Mesothelial cell of epicardium (in vitro differentiated cells): ENCODE data around the gene RTL3. TPM values are rescaled to one million over a fixed set of nuclear protein-coding genes. Genes with fewer than 3 reads are reported as not detected.

Experiments
- DNase-seq, 2 experiments: peaks; one replicate each; pipeline ENCODE4 v3.0.0; 2021; ENCODE audit warnings: low spot score in 2 of 2; ENCODE audit not compliant: unreplicated experiment in 2 of 2
- H3K27ac Mint-ChIP-seq: 2 replicates; pipeline ENCODE4 v1.8.0; 2021; ENCODE audit warnings: mixed read lengths
- H3K27me3 Mint-ChIP-seq: 2 replicates; pipeline ENCODE4 v1.8.0; 2021; ENCODE audit warnings: low read depth, mixed read lengths
- H3K36me3 Mint-ChIP-seq: 2 replicates; pipeline ENCODE4 v1.8.0; 2021; ENCODE audit warnings: mixed read lengths
- H3K4me1 Mint-ChIP-seq: 2 replicates; pipeline ENCODE4 v1.8.0; 2021; ENCODE audit warnings: mixed read lengths
- H3K4me3 Mint-ChIP-seq: 2 replicates; pipeline ENCODE4 v1.8.0; 2021; ENCODE audit warnings: mild to moderate bottlenecking, moderate library complexity, mixed read lengths
- H3K9me3 Mint-ChIP-seq: 2 replicates; pipeline ENCODE4 v1.8.0; 2021; ENCODE audit warnings: mixed read lengths
- total RNA-seq: library from RNA; stranded (reverse); gene quantifications from 3 replicates; pipeline ENCODE4 v1.2.1, GENCODE V29; 2021
- TF ChIP-seq, protein P1 (sequence below): fragments of 200-600 bp; sonication (generic); IDR thresholded peaks from one replicate; pipeline ENCODE4 v1.5.0; 2021; ENCODE audit warnings: antibody characterized with exemption; ENCODE audit not compliant: unreplicated experiment

The RTL3 gene
- total RNA-seq, 1 donor from 2014 or later: not detected

GRCh38 chrX:78693012-78693411, 33.9 kb upstream of the RTL3 start:
- H3K4me3 Mint-ChIP-seq: no peak overlapping the region
- DNase-seq: no peak
- no peaks in the 10 kb centered on the region for H3K4me1 Mint-ChIP-seq
- no peaks in the 10 kb centered on the region for H3K36me3 Mint-ChIP-seq
- TF ChIP-seq, protein P1, sequence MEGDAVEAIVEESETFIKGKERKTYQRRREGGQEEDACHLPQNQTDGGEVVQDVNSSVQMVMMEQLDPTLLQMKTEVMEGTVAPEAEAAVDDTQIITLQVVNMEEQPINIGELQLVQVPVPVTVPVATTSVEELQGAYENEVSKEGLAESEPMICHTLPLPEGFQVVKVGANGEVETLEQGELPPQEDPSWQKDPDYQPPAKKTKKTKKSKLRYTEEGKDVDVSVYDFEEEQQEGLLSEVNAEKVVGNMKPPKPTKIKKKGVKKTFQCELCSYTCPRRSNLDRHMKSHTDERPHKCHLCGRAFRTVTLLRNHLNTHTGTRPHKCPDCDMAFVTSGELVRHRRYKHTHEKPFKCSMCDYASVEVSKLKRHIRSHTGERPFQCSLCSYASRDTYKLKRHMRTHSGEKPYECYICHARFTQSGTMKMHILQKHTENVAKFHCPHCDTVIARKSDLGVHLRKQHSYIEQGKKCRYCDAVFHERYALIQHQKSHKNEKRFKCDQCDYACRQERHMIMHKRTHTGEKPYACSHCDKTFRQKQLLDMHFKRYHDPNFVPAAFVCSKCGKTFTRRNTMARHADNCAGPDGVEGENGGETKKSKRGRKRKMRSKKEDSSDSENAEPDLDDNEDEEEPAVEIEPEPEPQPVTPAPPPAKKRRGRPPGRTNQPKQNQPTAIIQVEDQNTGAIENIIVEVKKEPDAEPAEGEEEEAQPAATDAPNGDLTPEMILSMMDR: no peak
- H3K27me3 Mint-ChIP-seq: no peaks in the 10 kb centered on the region
- H3K9me3 Mint-ChIP-seq: peaks cover 45% of the 10 kb centered on the region
- H3K27ac Mint-ChIP-seq: no peak overlapping the region

- no peak for DNase-seq
- Mint-ChIP-seq H3K9me3 (peaks cover 33% of the 10 kb centered on the region), H3K27ac (no peak overlapping the region), H3K4me1 (no peaks in the 10 kb centered on the region), H3K4me3 (no peak overlapping the region), H3K27me3 (no peaks in the 10 kb centered on the region), H3K36me3 (no peaks in the 10 kb centered on the region)
- TF ChIP-seq, protein P1: no peak
Observed at GRCh38 chrX:78687586-78687985, 28.5 kb upstream of the RTL3 start.

- TF ChIP-seq, protein P1: no peak
- no peaks in the 10 kb centered on the region for H3K27me3 Mint-ChIP-seq
Observed at GRCh38 chrX:78673246-78673645, 14.1 kb upstream of the RTL3 start.

GRCh38 chrX:78665342-78665741, 6.2 kb upstream of the RTL3 start:
- H3K36me3 Mint-ChIP-seq: no peaks in the 10 kb centered on the region
- no peak overlapping the region for H3K27ac Mint-ChIP-seq
- H3K9me3 Mint-ChIP-seq: peaks cover 39% of the 10 kb centered on the region

More at GRCh38 chrX:78673246-78673645, 14.1 kb upstream of the RTL3 start:
- Mint-ChIP-seq H3K4me3 (no peak overlapping the region), H3K9me3 (peaks cover 44% of the 10 kb centered on the region), H3K27ac (no peak overlapping the region), H3K36me3 (no peaks in the 10 kb centered on the region), H3K4me1 (no peaks in the 10 kb centered on the region)
- no peak for DNase-seq

GRCh38 chrX:78661836-78662235, 2.7 kb upstream of the RTL3 start:
- no peak for DNase-seq
- Mint-ChIP-seq H3K27me3 (no peaks in the 10 kb centered on the region), H3K9me3 (peaks cover 27% of the 10 kb centered on the region), H3K27ac (no peak overlapping the region), H3K4me3 (no peak overlapping the region), H3K4me1 (no peaks in the 10 kb centered on the region), H3K36me3 (no peaks in the 10 kb centered on the region)
- TF ChIP-seq, protein P1: no peak

More at GRCh38 chrX:78665342-78665741, 6.2 kb upstream of the RTL3 start:
- no peak for DNase-seq
- no peak overlapping the region for H3K4me3 Mint-ChIP-seq
- TF ChIP-seq, protein P1: no peak
- no peaks in the 10 kb centered on the region for H3K27me3 Mint-ChIP-seq
- peaks cover 5% of the 10 kb centered on the region for H3K4me1 Mint-ChIP-seq

DNA sequence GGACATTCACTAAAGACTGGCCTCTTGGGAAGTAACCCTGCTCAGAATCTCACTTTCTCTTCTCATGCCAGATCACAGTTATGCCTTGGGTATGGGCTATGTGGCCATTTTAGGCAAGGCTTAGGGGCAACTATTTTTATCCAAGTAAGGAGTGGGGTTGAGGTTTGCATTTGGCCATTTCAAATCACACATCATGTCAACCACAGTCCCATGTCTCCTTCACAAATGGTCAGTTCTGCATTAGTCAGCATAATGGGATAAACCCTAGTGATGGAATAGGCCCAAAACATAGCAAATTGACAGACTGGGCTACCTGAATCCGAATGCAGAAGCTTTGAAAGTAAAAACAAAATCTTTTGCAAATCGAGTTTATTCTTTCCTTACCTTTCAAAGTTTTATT, 827 bp upstream of the RTL3 start:
- DNase-seq: no peak

More for the DNA sequence above, 827 bp upstream of the RTL3 start:
- Mint-ChIP-seq H3K36me3 (no peaks in the 10 kb centered on the region), H3K27ac (no peak overlapping the region), H3K4me1 (no peaks in the 10 kb centered on the region), H3K9me3 (peaks cover 15% of the 10 kb centered on the region), H3K4me3 (no peak overlapping the region), H3K27me3 (no peaks in the 10 kb centered on the region)
- TF ChIP-seq, protein P1: no peak
